IPS-NIHi11 (cell line): Measurements from ENCODE around the gene SIM1.

Experiments used
- DNase-seq: peaks from one replicate; pipeline ENCODE4 v3.0.0; 2012; ENCODE audit warnings: mixed read lengths, low spot score

The SIM1 gene

DNA sequence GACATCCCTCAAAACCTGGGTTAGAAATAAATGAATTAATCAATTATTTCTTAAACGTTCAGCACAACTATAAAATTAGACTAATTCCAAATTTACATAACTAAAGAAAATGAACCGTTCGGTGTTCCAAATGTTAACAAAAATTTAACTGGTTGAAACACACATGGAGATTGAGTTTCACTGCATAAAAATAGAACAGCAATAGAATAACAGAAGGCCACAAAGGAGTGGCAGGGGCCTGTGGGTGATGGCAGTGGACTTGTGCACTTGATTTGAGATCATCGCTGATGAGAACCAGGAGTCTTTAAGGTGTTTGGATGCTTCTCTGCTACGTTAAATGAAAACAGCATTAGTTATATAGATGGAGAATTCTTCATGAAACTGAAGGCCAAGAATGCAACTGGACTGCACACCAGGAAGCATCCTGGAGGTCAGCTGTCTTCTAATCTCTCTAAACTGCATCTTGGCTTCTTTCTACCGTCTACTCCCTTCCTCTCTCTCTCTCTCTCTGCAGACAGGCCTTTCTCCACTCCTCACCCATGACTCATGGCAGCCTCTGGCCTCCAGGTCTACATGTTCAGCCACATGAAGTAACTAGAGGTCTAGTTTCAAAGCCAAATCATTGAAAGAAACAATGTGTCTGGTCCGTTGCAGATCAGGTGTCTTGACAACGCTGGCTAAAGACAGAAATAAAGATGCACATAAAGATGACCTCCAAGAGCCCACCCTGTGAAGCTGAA, 111.3 kb downstream of the SIM1 start:
- no peak for DNase-seq

GRCh38 chr6:100350139-100350538, 114.6 kb downstream of the SIM1 start:
- no peak for DNase-seq

GRCh38 chr6:100349366-100349765, 115.4 kb downstream of the SIM1 start:
- no peak for DNase-seq

- DNase-seq, result no peak
These were observed 116.7 kb downstream of the SIM1 start for GRCh38 chr6:100347901-100348550.

- no peak for DNase-seq
These were observed 117.9 kb downstream of the SIM1 start for GRCh38 chr6:100346828-100347227.

- no peak for DNase-seq
These were observed 118.5 kb downstream of the SIM1 start for GRCh38 chr6:100346203-100346602.

- no peak for DNase-seq
These were observed 120.0 kb downstream of the SIM1 start for GRCh38 chr6:100344761-100345160.

- DNase-seq, result no peak
These were observed 120.4 kb downstream of the SIM1 start for GRCh38 chr6:100344321-100344720.

DNA sequence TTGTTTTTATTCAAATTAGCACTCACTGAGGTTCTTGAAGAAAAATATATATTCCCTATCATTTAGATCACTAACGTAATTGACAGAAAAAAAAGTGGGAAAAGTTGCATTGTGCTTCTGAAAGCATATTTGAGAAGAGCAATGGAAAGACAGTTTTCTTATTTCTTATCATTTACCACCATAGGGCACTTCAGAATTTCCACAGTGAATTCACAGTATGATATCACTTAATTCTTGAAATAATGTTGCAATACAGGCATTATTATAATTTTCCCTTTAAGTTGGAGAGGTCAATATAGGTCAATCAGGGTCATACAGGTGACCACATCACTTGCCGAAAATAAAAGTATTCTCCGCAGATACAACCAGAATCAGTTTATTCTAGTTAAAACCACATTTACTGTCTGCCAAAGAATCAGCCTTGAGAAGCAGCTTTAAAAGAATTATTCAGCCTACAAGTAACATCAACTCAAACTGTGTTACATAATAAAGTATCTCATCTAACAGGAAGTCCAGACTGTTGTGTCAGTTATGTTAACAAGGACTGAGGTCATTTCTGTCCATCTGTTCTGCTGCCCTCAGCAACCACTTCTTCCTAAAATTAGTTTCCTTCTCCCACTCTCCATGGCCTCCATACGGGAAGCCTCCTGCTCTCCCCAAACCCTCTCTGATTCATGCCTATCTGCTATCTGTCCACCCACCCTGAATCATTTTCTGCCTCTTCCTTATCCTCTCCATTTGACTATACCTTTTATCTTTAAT, 121.2 kb downstream of the SIM1 start:
- no peak for DNase-seq

- no peak for DNase-seq
These were observed 121.9 kb downstream of the SIM1 start for GRCh38 chr6:100342830-100343229.

DNA sequence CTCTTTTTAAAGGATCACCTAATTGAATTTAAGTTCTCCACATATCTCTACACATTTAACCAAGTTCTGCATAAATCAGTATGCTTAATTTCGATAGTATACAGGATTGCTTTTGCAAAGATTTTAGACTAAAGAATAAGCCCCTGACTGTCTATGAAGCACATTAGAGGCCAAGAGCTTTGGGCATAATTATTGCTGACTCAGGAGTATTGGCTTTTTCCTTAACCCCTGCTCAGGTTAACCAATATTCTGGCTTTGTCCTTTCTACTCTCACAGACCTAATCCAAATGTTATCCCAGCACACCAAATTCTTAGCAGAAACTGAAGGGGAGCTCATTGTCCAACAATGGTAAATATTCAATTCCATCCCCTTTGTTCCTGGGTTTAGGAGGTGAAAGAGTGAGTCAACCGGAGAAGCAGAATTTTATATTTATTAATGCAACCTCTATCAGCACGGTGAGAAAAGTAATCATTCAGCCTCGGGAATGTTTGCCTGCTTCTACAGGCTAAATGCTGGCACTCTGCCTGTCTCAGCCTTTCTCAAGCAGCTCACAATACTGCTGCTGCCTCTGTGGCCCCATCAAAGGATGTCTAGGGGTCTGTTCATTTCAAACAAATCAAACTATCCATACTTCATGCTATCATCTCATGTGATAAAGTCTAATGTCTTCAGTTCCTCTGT, 125.0 kb downstream of the SIM1 start:
- DNase-seq, result no peak

DNA sequence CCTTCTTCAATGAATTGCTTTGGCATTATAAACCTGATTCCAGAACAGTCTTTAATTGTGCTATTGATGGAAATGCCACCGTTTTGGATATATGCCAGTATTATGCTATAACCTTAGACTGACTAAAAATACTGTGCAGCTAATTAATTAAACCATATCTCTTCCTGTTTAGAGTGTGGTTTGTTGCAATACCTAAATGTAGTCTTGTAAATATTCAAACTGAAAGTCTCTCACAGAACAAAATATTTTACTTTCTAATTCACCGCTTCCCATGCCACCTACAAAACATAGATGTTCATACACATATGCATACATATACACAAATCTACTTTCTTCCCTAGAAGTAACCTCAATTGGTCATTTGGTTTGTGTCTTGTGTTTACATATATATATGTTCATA, 126.6 kb downstream of the SIM1 start:
- no peak for DNase-seq

- DNase-seq, result no peak
These were observed 127.8 kb downstream of the SIM1 start for GRCh38 chr6:100336876-100337275.

DNA sequence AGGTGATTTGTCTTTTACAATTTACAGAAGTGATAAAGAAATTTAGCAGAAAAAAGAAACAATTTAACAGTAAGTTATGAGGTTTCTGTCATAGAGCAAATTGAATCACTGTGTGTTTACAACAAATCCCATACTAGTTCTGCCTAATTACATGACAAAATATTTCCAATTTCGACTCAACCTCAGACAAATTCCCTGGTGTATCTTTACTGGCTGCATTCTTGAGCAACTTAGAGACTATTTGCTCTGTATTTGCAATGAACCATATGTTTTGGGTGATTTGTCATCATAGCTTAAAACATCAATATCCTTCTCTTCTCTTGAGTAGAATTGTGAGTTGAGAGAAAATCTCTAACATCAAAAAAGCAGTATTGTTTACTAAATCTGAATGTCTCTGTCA, 128.7 kb downstream of the SIM1 start:
- DNase-seq, result no peak
